GM12864 (cell line): Measurements from ENCODE around the gene GNAS.

Experiments
- DNase-seq: peaks from one replicate; pipeline ENCODE4 v3.0.0-alpha.2; 2011; ENCODE audit warnings: low read depth
- H3K4me3 ChIP-seq: 2 replicates; pipeline ENCODE4 v1.5.1; 2011; ENCODE audit warnings: mild to moderate bottlenecking, low read depth, low read length, control low read depth
- CTCF ChIP-seq: IDR thresholded peaks from 2 replicates; pipeline ENCODE4 v1.5.1; 2011; ENCODE audit warnings: low read depth, mild to moderate bottlenecking, moderate library complexity, low read length, control low read depth, inconsistent platforms; ENCODE audit errors: missing control alignments

Gene GNAS

GRCh38 chr20:58897488-58897887, 45.0 kb downstream of the GNAS start:
- DNase-seq, result no peak
- no peak overlapping the region for H3K4me3 ChIP-seq
- no peak for TF ChIP-seq CTCF

- no peak for DNase-seq
- H3K4me3 ChIP-seq, result no peak overlapping the region
- no peak for TF ChIP-seq CTCF
Observed at GRCh38 chr20:58898629-58899408, 46.3 kb downstream of the GNAS start.

GRCh38 chr20:58899512-58899911, 47.0 kb downstream of the GNAS start:
- H3K4me3 ChIP-seq, result no peak overlapping the region

GRCh38 chr20:58900397-58900796, 47.9 kb downstream of the GNAS start:
- no peak overlapping the region for H3K4me3 ChIP-seq
- no peak for TF ChIP-seq CTCF
- DNase-seq, result no peak

More at GRCh38 chr20:58899512-58899911, 47.0 kb downstream of the GNAS start:
- TF ChIP-seq CTCF, result no peak
- no peak for DNase-seq

- no peak for TF ChIP-seq CTCF
- DNase-seq, result no peak
- H3K4me3 ChIP-seq, result no peak overlapping the region
Observed at GRCh38 chr20:58901488-58902402, 49.2 kb downstream of the GNAS start.

GRCh38 chr20:58903614-58904013, 51.1 kb downstream of the GNAS start:
- DNase-seq, result no peak
- H3K4me3 ChIP-seq, result no peak overlapping the region
- no peak for TF ChIP-seq CTCF

GRCh38 chr20:58905236-58905635, 52.7 kb downstream of the GNAS start:
- H3K4me3 ChIP-seq, result no peak overlapping the region
- DNase-seq, result no peak
- TF ChIP-seq CTCF, result no peak
